ENCODE data around the gene PUDP.

PUDP gene

DNA sequence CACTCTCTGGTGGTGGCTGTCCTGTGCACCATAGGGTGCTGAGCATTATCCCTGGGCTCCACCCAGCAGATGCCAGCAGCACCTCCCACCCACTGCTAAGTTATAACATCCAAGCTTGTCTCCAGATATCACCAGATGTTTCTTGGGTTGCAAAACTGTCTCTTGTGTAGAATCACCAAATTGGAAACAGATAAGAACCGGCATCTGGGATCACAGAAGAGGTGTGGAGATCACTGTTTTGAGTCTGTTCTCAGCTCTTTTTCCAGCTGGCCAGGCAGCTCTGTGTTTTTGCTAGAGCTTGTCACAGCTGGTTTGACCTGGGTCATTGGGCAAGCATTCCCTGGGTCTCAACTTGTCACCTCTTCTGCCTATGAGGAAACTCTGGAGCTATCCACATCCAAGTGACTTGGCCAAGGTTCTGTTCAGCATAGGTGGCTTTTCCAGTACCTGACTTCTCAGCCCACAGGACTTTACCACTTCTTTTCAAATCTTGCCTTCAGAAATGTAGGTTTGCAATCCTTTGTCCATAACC lies 15.3 kb upstream of the PUDP start:
- no peak overlapping the region for H3K4me3 ChIP-seq (ENCODE audit: low read length)
- H3K4me1 ChIP-seq (ENCODE audit: control insufficient read depth, insufficient read depth, low read length): no peaks in the 10 kb centered on the region
- H3K27ac ChIP-seq (ENCODE audit: low read depth, low read length): no peak overlapping the region
- no peaks in the 10 kb centered on the region for H3K27me3 ChIP-seq (ENCODE audit: control insufficient read depth, insufficient read depth, low read length)
- H3K36me3 ChIP-seq (ENCODE audit: control insufficient read depth, insufficient read depth, low read length): no peaks in the 10 kb centered on the region
- no peak overlapping the region for H3K9ac ChIP-seq (ENCODE audit: low read length)

DNA sequence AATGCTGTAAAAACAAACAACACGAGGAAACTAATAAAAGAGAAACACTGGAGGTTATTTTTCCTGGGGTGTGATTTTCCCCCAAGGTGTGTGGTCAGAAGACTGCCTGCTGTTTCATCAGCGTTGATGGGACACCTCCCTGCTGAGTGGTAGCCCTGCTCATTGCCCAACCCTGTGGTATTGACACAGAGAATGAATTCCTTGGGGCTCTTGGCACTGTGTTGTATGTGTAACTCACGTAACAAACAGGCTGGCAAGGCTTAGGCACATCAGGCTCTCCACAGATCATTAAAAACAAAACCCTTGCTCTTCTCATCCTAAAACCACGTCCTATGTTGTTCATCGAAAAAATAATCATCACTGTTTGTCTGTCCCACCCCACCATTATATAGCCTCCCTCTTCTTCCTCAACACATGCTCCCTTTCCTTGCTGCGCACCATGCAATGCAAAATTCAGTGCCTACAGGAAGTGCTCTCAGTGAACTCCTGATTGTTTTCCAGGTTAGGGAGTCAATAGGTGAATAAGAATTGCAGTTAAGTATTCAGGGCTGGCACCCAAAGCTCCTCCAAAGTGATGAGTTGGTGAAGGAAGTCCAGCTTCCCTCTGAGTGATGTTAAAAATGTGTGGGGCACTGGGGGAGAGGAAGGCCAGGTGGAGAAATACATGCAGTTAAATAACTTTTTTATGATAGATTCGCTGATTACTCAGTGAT lies 11.4 kb upstream of the PUDP start:
- no peaks in the 10 kb centered on the region for H3K27me3 ChIP-seq (ENCODE audit: control insufficient read depth, insufficient read depth, low read length)
- H3K4me1 ChIP-seq (ENCODE audit: control insufficient read depth, insufficient read depth, low read length): no peaks in the 10 kb centered on the region
- H3K9ac ChIP-seq (ENCODE audit: low read length): no peak overlapping the region
- H3K36me3 ChIP-seq (ENCODE audit: control insufficient read depth, insufficient read depth, low read length): no peaks in the 10 kb centered on the region
- no peak overlapping the region for H3K4me3 ChIP-seq (ENCODE audit: low read length)
- H3K27ac ChIP-seq (ENCODE audit: low read depth, low read length): no peak overlapping the region

DNA sequence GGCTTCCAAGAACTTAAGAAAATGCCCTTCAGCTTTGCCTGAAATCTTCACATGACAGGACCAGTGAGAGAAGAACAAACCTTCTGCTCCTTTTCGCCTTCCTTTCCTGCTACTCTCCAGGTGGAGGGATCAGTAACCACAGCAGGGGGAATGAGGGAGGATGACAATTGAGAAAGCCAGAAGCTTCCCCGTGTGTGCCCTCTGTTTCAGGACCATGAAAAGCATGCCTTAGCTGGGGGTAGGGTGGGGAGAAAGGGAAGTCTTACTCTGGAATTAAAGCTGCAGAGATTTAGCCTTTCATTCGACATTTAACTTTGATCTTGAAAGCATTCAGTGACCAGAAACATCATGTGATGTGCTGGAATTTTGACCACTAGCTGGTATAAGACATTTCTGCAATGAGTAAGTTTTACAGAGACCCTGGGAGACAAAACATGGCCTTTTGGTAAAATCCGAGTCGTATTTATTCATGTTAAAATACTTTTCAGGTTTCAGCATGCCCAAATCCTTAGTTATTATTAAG lies 10.6 kb upstream of the PUDP start:
- H3K4me1 ChIP-seq (ENCODE audit: control insufficient read depth, insufficient read depth, low read length): no peaks in the 10 kb centered on the region
- H3K36me3 ChIP-seq (ENCODE audit: control insufficient read depth, insufficient read depth, low read length): no peaks in the 10 kb centered on the region
- no peak overlapping the region for H3K9ac ChIP-seq (ENCODE audit: low read length)
- H3K4me3 ChIP-seq (ENCODE audit: low read length): no peak overlapping the region
- no peaks in the 10 kb centered on the region for H3K27me3 ChIP-seq (ENCODE audit: control insufficient read depth, insufficient read depth, low read length)
- no peak overlapping the region for H3K27ac ChIP-seq (ENCODE audit: low read depth, low read length)

- no peak overlapping the region for H3K4me3 ChIP-seq (ENCODE audit: low read length)
- H3K27ac ChIP-seq (ENCODE audit: low read depth, low read length): no peak overlapping the region
- no peaks in the 10 kb centered on the region for H3K4me1 ChIP-seq (ENCODE audit: control insufficient read depth, insufficient read depth, low read length)
- H3K9ac ChIP-seq (ENCODE audit: low read length): no peak overlapping the region
- H3K27me3 ChIP-seq (ENCODE audit: control insufficient read depth, insufficient read depth, low read length): no peaks in the 10 kb centered on the region
- no peaks in the 10 kb centered on the region for H3K36me3 ChIP-seq (ENCODE audit: control insufficient read depth, insufficient read depth, low read length)
These were observed 8.9 kb upstream of the PUDP start for GRCh38 chrX:7156879-7157278.

- no peak overlapping the region for H3K4me3 ChIP-seq (ENCODE audit: low read length)
- no peaks in the 10 kb centered on the region for H3K4me1 ChIP-seq (ENCODE audit: control insufficient read depth, insufficient read depth, low read length)
- no peak overlapping the region for H3K9ac ChIP-seq (ENCODE audit: low read length)
- H3K36me3 ChIP-seq (ENCODE audit: control insufficient read depth, insufficient read depth, low read length): no peaks in the 10 kb centered on the region
- H3K27ac ChIP-seq (ENCODE audit: low read depth, low read length): no peak overlapping the region
- no peaks in the 10 kb centered on the region for H3K27me3 ChIP-seq (ENCODE audit: control insufficient read depth, insufficient read depth, low read length)
These were observed 7.2 kb upstream of the PUDP start for GRCh38 chrX:7155163-7155562.

GRCh38 chrX:7154041-7154597 lies 6.2 kb upstream of the PUDP start:
- Histone ChIP-seq H3K4me3 (ENCODE audit: low read length) (no peak overlapping the region), H3K27me3 (ENCODE audit: control insufficient read depth, insufficient read depth, low read length) (no peaks in the 10 kb centered on the region), H3K9ac (ENCODE audit: low read length) (no peak overlapping the region), H3K27ac (ENCODE audit: low read depth, low read length) (no peak overlapping the region), H3K4me1 (ENCODE audit: control insufficient read depth, insufficient read depth, low read length) (no peaks in the 10 kb centered on the region), H3K36me3 (ENCODE audit: control insufficient read depth, insufficient read depth, low read length) (no peaks in the 10 kb centered on the region)

DNA sequence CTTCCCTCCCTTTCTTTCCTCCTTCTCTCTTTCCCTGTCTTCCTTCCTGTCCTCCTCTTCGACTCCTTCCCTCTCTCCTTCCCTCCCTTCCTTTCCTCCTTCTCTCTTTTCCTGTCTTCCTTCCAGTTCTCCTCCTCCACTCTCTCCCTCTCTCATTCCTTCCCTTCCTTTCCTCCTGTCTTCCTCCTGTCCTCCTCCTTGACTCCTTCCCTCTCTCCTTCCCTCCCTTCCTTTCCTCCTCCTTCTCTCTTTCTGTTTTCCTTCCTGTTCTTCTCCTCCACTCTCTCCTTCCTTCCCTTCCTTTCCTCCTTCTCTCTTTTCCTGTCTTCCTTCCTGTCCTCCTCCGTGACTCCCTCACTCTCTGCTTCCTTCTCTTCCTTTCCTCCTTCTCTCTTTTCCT lies 5.3 kb upstream of the PUDP start:
- H3K27me3 ChIP-seq (ENCODE audit: control insufficient read depth, insufficient read depth, low read length): no peaks in the 10 kb centered on the region
- no peak overlapping the region for H3K9ac ChIP-seq (ENCODE audit: low read length)

DNA sequence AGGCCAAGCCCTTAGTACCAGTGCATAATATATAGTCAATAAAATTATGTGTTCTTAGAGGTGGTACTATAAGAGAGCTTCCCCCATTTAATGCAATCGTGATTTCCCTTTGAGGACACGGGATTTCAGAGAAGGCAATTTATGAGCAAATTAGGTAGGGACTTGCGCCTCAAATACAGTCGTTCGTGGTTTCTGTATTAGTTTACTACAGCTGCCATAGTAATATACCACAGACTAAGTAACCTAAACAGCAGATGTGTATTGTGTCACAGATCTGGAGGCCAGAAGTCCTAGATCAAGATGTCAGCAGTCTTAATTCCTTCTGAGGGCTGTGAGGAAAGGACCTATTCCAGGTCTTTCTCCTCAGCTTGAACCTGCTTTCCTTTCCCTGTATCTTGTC lies 1.5 kb upstream of the PUDP start:
- no peaks in the 10 kb centered on the region for H3K36me3 ChIP-seq (ENCODE audit: control insufficient read depth, insufficient read depth, low read length)
- no peaks in the 10 kb centered on the region for H3K4me1 ChIP-seq (ENCODE audit: control insufficient read depth, insufficient read depth, low read length)
- H3K27ac ChIP-seq (ENCODE audit: low read depth, low read length): no peak overlapping the region
- no peaks in the 10 kb centered on the region for H3K27me3 ChIP-seq (ENCODE audit: control insufficient read depth, insufficient read depth, low read length)
- no peak overlapping the region for H3K9ac ChIP-seq (ENCODE audit: low read length)
- H3K4me3 ChIP-seq (ENCODE audit: low read length): no peak overlapping the region

More for the DNA sequence above, 5.3 kb upstream of the PUDP start:
- Histone ChIP-seq H3K4me1 (ENCODE audit: control insufficient read depth, insufficient read depth, low read length) (no peaks in the 10 kb centered on the region), H3K4me3 (ENCODE audit: low read length) (no peak overlapping the region), H3K27ac (ENCODE audit: low read depth, low read length) (no peak overlapping the region), H3K36me3 (ENCODE audit: control insufficient read depth, insufficient read depth, low read length) (no peaks in the 10 kb centered on the region)

- Histone ChIP-seq H3K4me1 (ENCODE audit: control insufficient read depth, insufficient read depth, low read length) (no peaks in the 10 kb centered on the region), H3K27me3 (ENCODE audit: control insufficient read depth, insufficient read depth, low read length) (no peaks in the 10 kb centered on the region), H3K9ac (ENCODE audit: low read length) (peak within 1 kb of the TSS; percentile 64), H3K36me3 (ENCODE audit: control insufficient read depth, insufficient read depth, low read length) (no peaks in the 10 kb centered on the region), H3K4me3 (ENCODE audit: low read length) (peak within 1 kb of the TSS; percentile 94), H3K27ac (ENCODE audit: low read depth, low read length) (peak within 1 kb of the TSS; percentile 80)
These were observed 458 bp downstream of the PUDP start, which contains the start of gene STS for GRCh38 chrX:7147413-7147977. Gene STS, plus strand, starts transcription at chrX:7147712. Its CDS starts 105,488 bp downstream, at chrX:7253200.

DNA sequence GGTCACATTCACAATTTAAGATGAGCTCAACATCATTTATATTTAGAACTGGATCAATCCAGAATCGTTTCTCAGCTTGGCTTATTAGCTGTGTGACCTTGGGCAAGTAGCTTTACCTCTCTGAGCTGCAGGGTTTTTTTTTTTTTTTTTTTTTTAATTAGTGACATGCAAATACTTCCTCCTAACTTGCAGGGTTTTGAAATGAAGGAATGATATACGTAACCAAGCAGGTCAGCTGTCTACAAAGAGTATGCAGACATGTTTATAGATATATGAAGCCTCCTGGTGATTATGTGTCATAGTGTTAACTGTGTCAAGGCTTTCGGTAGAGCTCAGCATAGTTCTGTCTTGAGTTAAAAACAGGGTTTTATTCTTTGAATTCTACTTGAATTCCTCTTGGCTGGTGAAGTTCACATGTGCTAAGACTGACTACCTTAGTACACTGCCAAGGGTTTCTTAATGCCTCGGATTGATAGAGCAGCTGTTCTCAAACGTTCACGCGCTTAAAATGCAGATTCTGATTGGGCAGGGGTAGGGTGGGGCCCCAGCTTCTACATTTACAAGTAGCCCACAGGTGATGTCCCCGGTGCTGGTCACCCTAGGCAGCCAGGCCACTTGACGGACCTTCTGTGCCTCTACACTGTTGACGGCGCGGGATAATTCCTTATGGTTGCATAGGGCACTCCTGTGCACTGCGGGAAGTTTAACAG lies 1.1 kb downstream of the PUDP start:
- Histone ChIP-seq H3K4me3 (ENCODE audit: low read length) (peak overlapping the region; percentile 94), H3K27ac (ENCODE audit: low read depth, low read length) (no peak overlapping the region), H3K27me3 (ENCODE audit: control insufficient read depth, insufficient read depth, low read length) (no peaks in the 10 kb centered on the region), H3K4me1 (ENCODE audit: control insufficient read depth, insufficient read depth, low read length) (no peaks in the 10 kb centered on the region), H3K9ac (ENCODE audit: low read length) (no peak overlapping the region), H3K36me3 (ENCODE audit: control insufficient read depth, insufficient read depth, low read length) (no peaks in the 10 kb centered on the region)

- Histone ChIP-seq H3K4me1 (ENCODE audit: control insufficient read depth, insufficient read depth, low read length) (no peaks in the 10 kb centered on the region), H3K9ac (ENCODE audit: low read length) (no peak overlapping the region), H3K27me3 (ENCODE audit: control insufficient read depth, insufficient read depth, low read length) (no peaks in the 10 kb centered on the region), H3K4me3 (ENCODE audit: low read length) (no peak overlapping the region), H3K27ac (ENCODE audit: low read depth, low read length) (no peak overlapping the region), H3K36me3 (ENCODE audit: control insufficient read depth, insufficient read depth, low read length) (no peaks in the 10 kb centered on the region)
These were observed 1.8 kb downstream of the PUDP start for GRCh38 chrX:7146020-7146702.

GRCh38 chrX:7145454-7145853 lies 2.5 kb downstream of the PUDP start:
- H3K4me1 ChIP-seq (ENCODE audit: control insufficient read depth, insufficient read depth, low read length): no peaks in the 10 kb centered on the region
- H3K27ac ChIP-seq (ENCODE audit: low read depth, low read length): no peak overlapping the region
- H3K9ac ChIP-seq (ENCODE audit: low read length): no peak overlapping the region
- no peaks in the 10 kb centered on the region for H3K36me3 ChIP-seq (ENCODE audit: control insufficient read depth, insufficient read depth, low read length)
- no peak overlapping the region for H3K4me3 ChIP-seq (ENCODE audit: low read length)
- H3K27me3 ChIP-seq (ENCODE audit: control insufficient read depth, insufficient read depth, low read length): no peaks in the 10 kb centered on the region
